GM12801 (cell line): ENCODE measurements around the gene SLC7A1.

Source experiments
- CTCF ChIP-seq: IDR thresholded peaks from one replicate; pipeline ENCODE4 v1.5.1; 2011; ENCODE audit warnings: control low read depth; ENCODE audit not compliant: insufficient read length; ENCODE audit errors: extremely low read depth

The SLC7A1 gene

DNA sequence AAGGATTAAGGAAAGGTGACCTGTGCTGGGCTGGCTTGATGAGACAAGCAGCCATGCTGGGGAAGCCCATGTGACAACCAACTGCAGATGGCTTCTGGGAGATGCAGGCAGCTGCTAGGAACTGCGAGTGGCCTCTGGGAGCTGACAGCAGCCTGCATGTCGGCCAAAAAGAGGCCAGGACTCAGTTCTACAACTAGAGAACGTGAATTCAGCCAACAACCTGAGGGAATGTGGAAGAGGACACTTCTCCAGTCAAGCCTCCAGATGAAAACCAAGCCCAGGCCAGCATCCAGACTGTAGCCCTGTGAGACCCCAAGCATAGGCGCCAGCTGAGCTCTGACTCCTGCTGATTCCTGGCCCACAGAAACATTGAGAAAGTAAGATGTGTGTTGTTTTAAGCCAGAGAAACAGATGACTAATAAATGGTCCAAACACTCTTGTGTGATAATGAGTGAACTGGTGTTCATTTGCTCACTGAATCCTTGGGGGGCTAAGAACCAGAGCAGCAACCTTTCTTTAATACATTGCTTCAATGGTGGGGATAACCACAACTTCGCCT lies 45.0 kb downstream of the SLC7A1 start:
- no peak for TF ChIP-seq CTCF

- TF ChIP-seq CTCF, result no peak
These were observed 46.8 kb downstream of the SLC7A1 start for GRCh38 chr13:29548722-29549121.

DNA sequence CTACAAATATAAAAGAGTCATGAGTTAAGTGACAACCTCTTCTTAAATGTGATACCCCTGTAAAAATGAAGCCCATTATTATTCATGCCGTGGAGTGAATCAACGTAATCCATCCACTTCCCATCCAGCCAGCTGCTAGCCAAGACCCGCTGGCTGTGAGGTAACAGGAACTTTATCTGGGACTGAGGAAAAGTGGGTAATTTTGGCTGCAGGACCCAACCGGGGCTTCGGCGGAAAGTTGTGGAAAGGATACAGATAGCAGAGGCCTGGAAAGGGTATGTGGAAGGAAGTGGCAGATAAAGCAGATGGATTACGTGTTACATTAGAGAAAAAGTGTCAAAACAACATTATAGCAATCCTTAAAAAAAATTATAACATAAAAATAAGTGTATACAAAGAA lies 48.3 kb downstream of the SLC7A1 start:
- TF ChIP-seq CTCF, result no peak

GRCh38 chr13:29546662-29547061 lies 48.8 kb downstream of the SLC7A1 start:
- TF ChIP-seq CTCF, result no peak

DNA sequence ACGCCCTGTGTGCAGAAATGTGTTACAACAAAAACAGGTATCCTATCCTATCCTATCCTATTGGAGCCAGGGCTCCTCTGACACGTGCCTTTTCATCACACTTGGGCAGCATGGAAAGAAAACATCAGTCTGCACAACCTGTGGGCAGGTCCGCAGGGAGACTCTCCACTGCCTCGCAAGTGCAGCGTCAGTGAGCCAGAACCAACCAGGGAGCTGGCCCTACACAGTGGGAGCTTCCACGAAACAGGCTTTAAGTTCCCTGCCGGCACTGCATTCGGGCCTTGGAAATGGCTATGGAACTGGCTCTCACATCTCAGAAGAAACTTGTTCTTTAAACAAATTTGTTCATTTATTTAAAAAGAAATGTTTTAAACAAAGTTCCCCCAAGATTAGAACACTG lies 49.5 kb downstream of the SLC7A1 start:
- no peak for TF ChIP-seq CTCF

- TF ChIP-seq CTCF, result no peak
These were observed 52.0 kb downstream of the SLC7A1 start for GRCh38 chr13:29543230-29544215.

DNA sequence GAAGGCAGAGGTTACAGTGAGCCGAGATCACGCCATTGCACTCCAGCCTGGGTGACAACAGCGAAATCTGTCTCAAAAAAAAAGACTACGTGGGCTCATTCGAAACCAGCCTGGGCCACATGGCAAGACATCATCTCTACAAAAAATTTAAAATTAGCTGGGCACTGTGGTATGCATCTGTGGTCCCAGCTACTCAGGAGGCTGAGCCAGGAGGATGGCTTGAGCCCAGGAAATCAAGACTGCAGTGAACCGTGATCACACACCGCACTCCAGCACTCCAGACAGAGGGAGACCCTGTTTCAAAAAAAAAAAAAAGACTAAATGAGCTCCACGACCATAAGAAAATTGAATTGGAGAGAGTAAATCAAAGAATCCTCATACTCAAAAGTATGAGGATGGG lies 53.1 kb downstream of the SLC7A1 start:
- TF ChIP-seq CTCF, result no peak
